Heart right ventricle (tissue), 16 donors: ENCODE data around the gene TLN1. TPM values are rescaled to one million over a fixed set of nuclear protein-coding genes. Genes with fewer than 3 reads are reported as not detected.

Experiments used
- ATAC-seq, 8 donors: fragments of 200-7000 bp; cut with Tn5 transposase; one replicate each; pipeline ENCODE4 v1.9.1; 2020; ENCODE audit warnings: mild to moderate bottlenecking in 8 of 8, moderate library complexity in 8 of 8, moderate number of reproducible peaks in 1 of 8
- DNase-seq, 2 donors: peaks; one replicate each; pipeline ENCODE4 v3.0.0-alpha.2; 2020
- H3K27ac ChIP-seq, 10 donors: fragments of 200-600 bp; sonication (generic) in 2 of 10; one replicate each; pipeline versions ENCODE4 v1.5.0 to v1.8.0; 2020 to 2022; ENCODE audit warnings: mild to moderate bottlenecking in 3 of 10
- H3K27me3 ChIP-seq, 7 donors: fragments of 200-600 bp; one replicate each; pipeline ENCODE4 v1.8.0; 2021 to 2022; ENCODE audit warnings: mild to moderate bottlenecking in 2 of 7
- H3K36me3 ChIP-seq, 9 donors: fragments of 200-600 bp; sonication (generic) in 1 of 9; one replicate each; pipeline versions ENCODE4 v1.5.0 to v1.8.0; 2020 to 2022; ENCODE audit warnings: mild to moderate bottlenecking in 2 of 9
- H3K4me1 ChIP-seq, 9 donors: fragments of 200-600 bp; sonication (generic) in 1 of 9; one replicate each; pipeline versions ENCODE4 v1.5.0 to v1.8.0; 2020 to 2022; ENCODE audit warnings: mild to moderate bottlenecking in 4 of 9
- H3K4me3 ChIP-seq, 10 donors: fragments of 200-600 bp; sonication (generic) in 2 of 10; one replicate each; pipeline versions ENCODE4 v1.5.0 to v1.8.0; 2020 to 2022; ENCODE audit warnings: mild to moderate bottlenecking in 7 of 10, moderate library complexity in 2 of 10
- H3K9me3 ChIP-seq, 11 donors: fragments of 200-600 bp in 10 of 11; sonication (generic) in 2 of 11; one replicate each; pipeline versions ENCODE4 v1.5.0 to v1.8.0; 2013 to 2022; ENCODE audit warnings: mild to moderate bottlenecking in 2 of 11, control low read depth in 1 of 11, moderate library complexity in 1 of 11
- WGBS, 2 donors: extraction: QIAGEN DNeasy Blood & Tissue Kit; methylation state at CpG; one replicate each; pipeline ENCODE4 v1.1.7; 2013; ENCODE audit warnings: inconsistent platforms in 1 of 2; 5-methylcytosine and 5-hydroxymethylcytosine counted together
- intact Hi-C, 10 donors: fragments of 100-400 bp; cut with DNase I; formaldehyde crosslinking; loops; one replicate each; pipeline versions ENCODE4 v1.11.1 to v1.14.2; 2022
- polyA plus RNA-seq, 2 donors: library from polyadenylated mRNA; stranded (reverse); fragments of 200-250 nt; gene quantifications; one replicate each; pipeline ENCODE4 v1.2.3, GENCODE V29; 2013
- total RNA-seq, 10 donors: library from RNA; stranded (reverse); fragmentation: NEBNext Ultra II Directional in 3 of 10; extraction: Animal tissue kit (Norgen Biotek cat#: 25700) in 3 of 10; gene quantifications; one replicate each; pipeline versions ENCODE4 v1.2.1 to v1.2.4, GENCODE V29; 2021 to 2023
- TF ChIP-seq, protein P1 (sequence below), 9 donors: fragments of 200-600 bp; sonication (generic) in 2 of 9; IDR thresholded peaks; one replicate each; pipeline versions ENCODE4 v1.5.0 to v1.8.0; 2021 to 2022; ENCODE audit warnings: antibody characterized with exemption in 9 of 9, mild to moderate bottlenecking in 5 of 9, moderate library complexity in 1 of 9
- donor health status: Arrhythmogenic right ventricular cardiomyopathy.
- donor health status: ischemic (EF 13 %, LVEDD 7.1; RV severe dilation, severe dysfunction).
- donor health status: healthy with polysubstance abuse.
- donor health status: DM: no; HTN: yes; CAD: no.
- donor health status: DM: no; HTN: no; CAD: no.
- donor health status: ischemic (EF 25% LVEDD 6.9; RV normal size, moderate dysfunction).
- donor health status: ischemic (EF 25% LVEDD 5.7; RV mildly dilated, moderate dysfunction).
- donor health status: healthy.
- donor health status: DM: yes; HTN: yes; CAD: no.
- donor health status: Ischemic cardiomyopathy.
- donor health status: ischemic (EF 35%, LVEDD 5.7; RV mildly dilated, moderate dysfunction).
- donor health status: nonischemic (EF 11% LVEDD 7.7; RV severe dilation, severe dysfunction).
- donor health status: DM: yes; HTN: yes; CAD: no.
- donor health status: PGD.
- donor health status: ischemic (EF 29% LVEDD 5.4; RV normal size, mild dysfunction).
- donor health status: nonischemic (EF 23%, LVEDD 6.1; RV moderate dilation, normal function).

Gene TLN1
- total and polyA plus RNA-seq, 12 donors = 99.6 to 323 (median 238) TPM

DNA sequence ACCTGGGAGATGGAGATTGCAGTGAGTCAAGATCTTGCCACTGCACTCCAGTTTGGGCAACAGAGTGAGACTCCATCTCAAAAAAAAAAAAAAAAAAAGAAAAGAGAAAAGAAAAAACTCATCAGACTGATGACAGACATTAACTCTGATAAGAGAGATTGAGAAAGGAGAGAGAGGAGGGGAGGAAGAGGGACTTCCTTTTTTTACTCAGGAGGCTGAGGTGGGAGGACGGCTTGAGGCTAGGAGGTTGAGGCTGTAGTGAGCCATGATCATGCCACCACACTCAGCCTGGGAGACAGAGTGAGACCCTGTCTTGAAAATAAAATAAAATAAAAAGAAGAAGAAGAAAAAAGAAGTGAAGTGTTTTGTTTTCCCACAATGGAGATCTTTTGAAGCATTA lies 31.8 kb upstream of the TLN1 start:
- no peaks in the 10 kb centered on the region for H3K9me3 ChIP-seq
- ATAC-seq (no peak), DNase-seq (no peak)
- peaks cover 0 to 18% (median 2%) of the 10 kb centered on the region in 9 donors for H3K4me1 ChIP-seq
- no peaks in the 10 kb centered on the region for H3K27me3 ChIP-seq
- intact Hi-C loops = no loop called here
- H3K36me3 ChIP-seq = no peaks in the 10 kb centered on the region
- TF ChIP-seq, protein P1, sequence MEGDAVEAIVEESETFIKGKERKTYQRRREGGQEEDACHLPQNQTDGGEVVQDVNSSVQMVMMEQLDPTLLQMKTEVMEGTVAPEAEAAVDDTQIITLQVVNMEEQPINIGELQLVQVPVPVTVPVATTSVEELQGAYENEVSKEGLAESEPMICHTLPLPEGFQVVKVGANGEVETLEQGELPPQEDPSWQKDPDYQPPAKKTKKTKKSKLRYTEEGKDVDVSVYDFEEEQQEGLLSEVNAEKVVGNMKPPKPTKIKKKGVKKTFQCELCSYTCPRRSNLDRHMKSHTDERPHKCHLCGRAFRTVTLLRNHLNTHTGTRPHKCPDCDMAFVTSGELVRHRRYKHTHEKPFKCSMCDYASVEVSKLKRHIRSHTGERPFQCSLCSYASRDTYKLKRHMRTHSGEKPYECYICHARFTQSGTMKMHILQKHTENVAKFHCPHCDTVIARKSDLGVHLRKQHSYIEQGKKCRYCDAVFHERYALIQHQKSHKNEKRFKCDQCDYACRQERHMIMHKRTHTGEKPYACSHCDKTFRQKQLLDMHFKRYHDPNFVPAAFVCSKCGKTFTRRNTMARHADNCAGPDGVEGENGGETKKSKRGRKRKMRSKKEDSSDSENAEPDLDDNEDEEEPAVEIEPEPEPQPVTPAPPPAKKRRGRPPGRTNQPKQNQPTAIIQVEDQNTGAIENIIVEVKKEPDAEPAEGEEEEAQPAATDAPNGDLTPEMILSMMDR (IDR thresholded peaks at IDR 0.05) = no peak
- 96 to 100% methylated on average over 1 of the region's 1 CpG for WGBS, 2 donors
- no peak overlapping the region for H3K4me3 ChIP-seq
- H3K27ac ChIP-seq = no peak overlapping the region

DNA sequence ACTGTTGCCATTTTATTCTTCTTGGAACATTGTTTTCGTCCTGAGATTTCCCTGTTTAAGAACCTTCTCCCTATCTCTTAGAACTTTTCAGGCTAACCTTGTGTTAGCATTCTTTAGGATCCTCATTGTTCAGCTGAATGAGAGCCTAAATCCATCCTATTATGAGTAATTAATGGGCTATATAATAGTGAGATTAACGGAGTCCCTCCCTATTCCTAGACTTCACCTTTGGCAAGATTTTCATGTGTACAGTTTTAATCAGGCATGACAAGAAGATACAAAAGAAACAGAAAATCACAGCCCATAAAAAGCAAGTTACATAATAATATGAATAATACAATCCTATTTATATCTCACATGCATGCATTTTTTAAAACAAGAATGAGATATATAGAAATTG lies 31.2 kb upstream of the TLN1 start:
- H3K9me3 ChIP-seq = no peaks in the 10 kb centered on the region
- ATAC-seq = no peak
- no peaks in the 10 kb centered on the region for H3K36me3 ChIP-seq
- no peak overlapping the region for H3K27ac ChIP-seq
- H3K4me1 ChIP-seq = peaks cover 0 to 25% (median 9%) of the 10 kb centered on the region in 9 donors
- intact Hi-C loops = no loop called here
- H3K27me3 ChIP-seq = no peaks in the 10 kb centered on the region
- WGBS, 2 donors = 90 to 95% methylated on average over 2 of the region's 2 CpGs
- TF ChIP-seq, protein P1 (IDR thresholded peaks at IDR 0.05) = no peak
- DNase-seq = no peak
- no peak overlapping the region for H3K4me3 ChIP-seq

DNA sequence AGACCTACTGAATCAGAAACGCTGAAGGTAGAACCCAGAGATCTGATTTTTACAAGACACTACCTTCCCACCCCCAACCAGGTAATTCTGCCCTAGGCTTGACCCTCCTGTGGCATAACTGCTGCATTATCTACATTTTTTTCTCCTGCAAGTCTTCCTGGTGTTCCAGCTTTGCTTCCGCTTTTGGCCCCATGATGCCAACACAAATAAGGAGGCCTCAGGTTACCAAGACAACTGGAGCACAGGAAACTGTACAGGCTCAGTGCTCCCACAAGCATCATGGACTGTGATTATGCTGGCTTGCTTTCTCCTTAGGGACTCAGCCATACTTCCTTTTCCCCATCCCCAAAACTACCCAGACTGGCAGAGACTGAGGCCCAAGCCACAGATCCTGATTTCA lies 28.7 kb upstream of the TLN1 start:
- no peak for ATAC-seq
- no peak overlapping the region for H3K27ac ChIP-seq
- H3K4me3 ChIP-seq = no peak overlapping the region
- intact Hi-C loops = no loop called here
- TF ChIP-seq, protein P1 (IDR thresholded peaks at IDR 0.05) = no peak
- H3K9me3 ChIP-seq = no peaks in the 10 kb centered on the region
- H3K4me1 ChIP-seq = peaks cover 0 to 49% (median 29%) of the 10 kb centered on the region in 9 donors
- DNase-seq = peak in 1 of 2 donors; percentile 24
- H3K27me3 ChIP-seq = no peaks in the 10 kb centered on the region
- peaks cover 0 to 1% (median 0%) of the 10 kb centered on the region in 9 donors for H3K36me3 ChIP-seq
- 73 to 79% methylated on average over 2 of the region's 2 CpGs for WGBS, 2 donors

DNA sequence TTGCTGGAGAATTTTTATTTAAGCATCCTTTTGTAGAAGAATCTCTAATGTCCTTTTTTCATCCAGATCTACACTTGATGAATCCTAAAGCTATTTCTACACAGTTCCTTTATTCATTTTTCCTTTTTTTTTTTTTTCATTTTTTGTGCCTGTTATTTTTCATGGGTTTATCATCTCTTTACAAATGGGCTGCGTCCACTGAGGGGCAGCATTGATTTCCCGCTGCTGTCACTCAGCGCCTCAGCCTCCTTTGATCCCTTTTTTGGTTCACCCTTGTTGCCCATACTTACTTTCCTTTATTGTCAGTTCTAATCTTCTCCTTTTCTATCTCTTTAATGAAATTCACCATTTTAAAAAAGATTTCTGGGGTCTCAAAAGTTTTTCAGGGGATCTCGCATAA lies 27.8 kb upstream of the TLN1 start:
- H3K4me1 ChIP-seq = peaks cover 0 to 49% (median 29%) of the 10 kb centered on the region in 9 donors
- no peak overlapping the region for H3K4me3 ChIP-seq
- no peak overlapping the region for H3K27ac ChIP-seq
- ATAC-seq (no peak), DNase-seq (no peak)
- H3K36me3 ChIP-seq = peaks cover 0 to 9% (median 2%) of the 10 kb centered on the region in 9 donors
- H3K9me3 ChIP-seq = no peaks in the 10 kb centered on the region
- intact Hi-C loops = loop anchor here in 2 of 10 donors (5.0 to 10.0 kb wide), 2 partner anchors 53 to 115 kb away; partner anchors contain the start of gene SPAG8 (in 1 of the 2)
- WGBS, 2 donors = 96% methylated on average over 4 of the region's 4 CpGs
- H3K27me3 ChIP-seq = no peaks in the 10 kb centered on the region
- TF ChIP-seq, protein P1 (IDR thresholded peaks at IDR 0.05) = no peak
